Neural cell (in vitro differentiated cells): Measurements from ENCODE around the gene ZNF425. TPM values are rescaled to one million over a fixed set of nuclear protein-coding genes. Genes with fewer than 3 reads are reported as not detected.

ENCODE experiments used
- H2AFZ ChIP-seq: fragments of 200-600, 300-800 bp; sonication (generic), shearing (Covaris generic); 2 replicates; pipeline ENCODE4 v1.6.0; 2014; ENCODE audit warnings: low read depth, mild to moderate bottlenecking, antibody characterized with exemption, low read length, moderate library complexity
- H3F3A ChIP-seq: fragments of 200-600 bp; shearing (Covaris generic); 2 replicates; pipeline ENCODE4 v1.6.1; 2016; ENCODE audit warnings: mild to moderate bottlenecking, moderate library complexity, mixed read lengths, antibody characterized with exemption, low read length; ENCODE audit not compliant: insufficient read depth, poor library complexity, severe bottlenecking
- H3K27ac ChIP-seq: fragments of 200-600, 300-800 bp; sonication (generic), shearing (Covaris generic); 2 replicates; pipeline ENCODE4 v1.5.1; 2014; ENCODE audit warnings: mild to moderate bottlenecking, low read length, moderate library complexity
- H3K27me3 ChIP-seq: fragments of 300-800, 200-600 bp; sonication (generic), shearing (Covaris generic); 2 replicates; pipeline ENCODE4 v1.6.0; 2014; ENCODE audit warnings: mild to moderate bottlenecking, low read depth, low read length, moderate library complexity; ENCODE audit not compliant: insufficient read depth
- H3K36me3 ChIP-seq: fragments of 300-800, 200-600 bp; sonication (generic), shearing (Covaris generic); 2 replicates; pipeline ENCODE4 v1.5.1; 2014; ENCODE audit warnings: mild to moderate bottlenecking, antibody characterized with exemption, low read length, moderate library complexity; ENCODE audit not compliant: insufficient read depth
- H3K4me2 ChIP-seq: fragments of 300-800, 200-600 bp; sonication (generic), shearing (Covaris generic); 2 replicates; pipeline ENCODE4 v1.6.0; 2014; ENCODE audit warnings: mild to moderate bottlenecking, low read length
- H3K4me3 ChIP-seq: fragments of 300-800, 200-600 bp; sonication (generic), shearing (Covaris generic); 2 replicates; pipeline ENCODE4 v1.5.1; 2014; ENCODE audit warnings: mild to moderate bottlenecking, low read length, moderate library complexity
- H3K79me2 ChIP-seq: fragments of 200-600 bp; shearing (Covaris generic); replicated peaks from 2 replicates; pipeline ENCODE4 v1.6.0; 2014; ENCODE audit warnings: mild to moderate bottlenecking, low read length, moderate library complexity; ENCODE audit not compliant: insufficient read depth
- H3K9ac ChIP-seq: fragments of 300-800, 200-600 bp; sonication (generic), shearing (Covaris generic); 2 replicates; pipeline ENCODE4 v1.6.1; 2016; ENCODE audit warnings: mild to moderate bottlenecking, low read length, mixed read lengths
- H3K9me2 ChIP-seq: fragments of 200-600 bp; shearing (Covaris generic); 2 replicates; pipeline ENCODE4 v1.6.1; 2016; ENCODE audit warnings: mild to moderate bottlenecking, low read length, mixed read lengths; ENCODE audit not compliant: insufficient read depth
- H3K9me3 ChIP-seq: fragments of 200-600, 300-800 bp; sonication (generic), shearing (Covaris generic); 2 replicates; pipeline ENCODE4 v1.6.1; 2016; ENCODE audit warnings: mild to moderate bottlenecking, mixed run types, low read length, moderate library complexity, mixed read lengths
- H4K20me1 ChIP-seq: fragments of 200-600 bp; shearing (Covaris generic); 2 replicates; pipeline ENCODE4 v1.6.1; 2016; ENCODE audit warnings: mild to moderate bottlenecking, mixed run types; ENCODE audit not compliant: insufficient read depth
- CTCF ChIP-seq: fragments of 450-650 bp; IDR thresholded peaks from 2 replicates; pipeline ENCODE4 v1.5.1; 2014; ENCODE audit warnings: antibody characterized with exemption, mild to moderate bottlenecking, moderate library complexity; ENCODE audit not compliant: poor library complexity, severe bottlenecking
- EP300 ChIP-seq: fragments of 450-650 bp; conservative IDR thresholded peaks from 2 replicates; pipeline ENCODE4 v1.6.1; 2014; ENCODE audit warnings: antibody characterized with exemption, mild to moderate bottlenecking, moderate library complexity; ENCODE audit not compliant: poor library complexity, severe bottlenecking
- EZH2 ChIP-seq: fragments of 200-600, 300-800 bp; shearing (Covaris generic), sonication (generic); IDR thresholded peaks from 2 replicates; pipeline ENCODE4 v1.6.1; 2014; ENCODE audit warnings: antibody characterized with exemption, low read length, borderline replicate concordance, mild to moderate bottlenecking; ENCODE audit not compliant: insufficient read depth, poor library complexity, severe bottlenecking
- MXI1 ChIP-seq: fragments of 450-650 bp; conservative IDR thresholded peaks from 2 replicates; pipeline ENCODE4 v1.6.1; 2014; ENCODE audit warnings: antibody characterized with exemption, mild to moderate bottlenecking; ENCODE audit not compliant: poor library complexity, severe bottlenecking
- POLR2AphosphoS5 ChIP-seq: IDR thresholded peaks from 2 replicates; pipeline ENCODE4 v1.6.1; 2012
- RAD21 ChIP-seq: fragments of 450-650 bp; conservative IDR thresholded peaks from 2 replicates; pipeline ENCODE4 v1.6.1; 2014; ENCODE audit warnings: antibody characterized with exemption, mild to moderate bottlenecking, moderate library complexity
- SMC3 ChIP-seq: fragments of 450-650 bp; conservative IDR thresholded peaks from 2 replicates; pipeline ENCODE4 v1.6.1; 2014; ENCODE audit warnings: antibody characterized with exemption, mild to moderate bottlenecking, moderate library complexity; ENCODE audit not compliant: poor library complexity
- TAF1 ChIP-seq: IDR thresholded peaks from 2 replicates; pipeline ENCODE4 v1.6.1; 2012; ENCODE audit warnings: low read depth
- polyA plus RNA-seq: library from polyadenylated mRNA; depleted of rRNA; stranded (reverse); fragments of >200 nt; gene quantifications from 2 replicates; pipeline ENCODE4 v1.2.3, GENCODE V29; 2014
- TF ChIP-seq, protein P1 (sequence below): IDR thresholded peaks from 2 replicates; pipeline ENCODE4 v1.6.1; 2012; ENCODE audit warnings: borderline replicate concordance

The ZNF425 gene
- polyA plus RNA-seq, 1 donor from 2014 or later = 5.1 TPM

DNA sequence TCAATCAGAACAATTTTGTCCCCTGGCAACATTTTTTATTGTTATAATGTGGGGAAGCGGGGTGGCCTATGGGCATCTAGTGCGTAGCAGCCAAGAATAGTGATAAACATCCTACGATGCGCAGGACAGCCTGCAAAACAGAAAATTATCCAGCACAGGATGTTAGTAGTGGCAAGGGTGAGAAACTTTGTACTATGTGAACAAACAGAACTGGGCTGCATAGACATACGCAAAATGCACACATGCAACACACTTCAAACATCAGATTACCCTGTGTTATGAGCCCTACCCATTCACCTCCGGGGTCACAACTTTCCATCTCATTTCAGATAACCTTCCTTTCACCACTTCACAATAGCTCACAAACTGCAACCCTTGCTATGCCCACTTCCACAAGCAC, 38.7 kb downstream of the ZNF425 start:
- H3K4me2 ChIP-seq = no peak overlapping the region
- H3F3A ChIP-seq = no peaks in the 10 kb centered on the region
- H2AFZ ChIP-seq = no peak overlapping the region
- H3K9me2 ChIP-seq = no peaks in the 10 kb centered on the region
- no peak overlapping the region for H3K9ac ChIP-seq
- H3K4me3 ChIP-seq = no peak overlapping the region
- no peak for TF ChIP-seq MXI1
- H3K9me3 ChIP-seq = no peaks in the 10 kb centered on the region
- H4K20me1 ChIP-seq = no peaks in the 10 kb centered on the region
- H3K79me2 ChIP-seq = peaks cover 27% of the 10 kb centered on the region
- no peaks in the 10 kb centered on the region for H3K36me3 ChIP-seq
- no peak overlapping the region for H3K27ac ChIP-seq
- no peaks in the 10 kb centered on the region for H3K27me3 ChIP-seq

GRCh38 chr7:149085866-149086265, 40.3 kb downstream of the ZNF425 start:
- Histone ChIP-seq H3K79me2 (peaks cover 27% of the 10 kb centered on the region), H3K9me3 (no peaks in the 10 kb centered on the region), H4K20me1 (no peaks in the 10 kb centered on the region), H3K4me2 (no peak overlapping the region), H2AFZ (no peak overlapping the region), H3K27ac (no peak overlapping the region), H3F3A (no peaks in the 10 kb centered on the region), H3K4me3 (no peak overlapping the region), H3K9ac (no peak overlapping the region), H3K27me3 (no peaks in the 10 kb centered on the region), H3K9me2 (no peaks in the 10 kb centered on the region), H3K36me3 (no peaks in the 10 kb centered on the region)
- TF ChIP-seq CTCF (no peak), EZH2 (no peak), POLR2AphosphoS5 (no peak), SMC3 (no peak), MXI1 (no peak), EP300 (no peak), TAF1 (no peak), RAD21 (no peak)
- TF ChIP-seq, protein P1, sequence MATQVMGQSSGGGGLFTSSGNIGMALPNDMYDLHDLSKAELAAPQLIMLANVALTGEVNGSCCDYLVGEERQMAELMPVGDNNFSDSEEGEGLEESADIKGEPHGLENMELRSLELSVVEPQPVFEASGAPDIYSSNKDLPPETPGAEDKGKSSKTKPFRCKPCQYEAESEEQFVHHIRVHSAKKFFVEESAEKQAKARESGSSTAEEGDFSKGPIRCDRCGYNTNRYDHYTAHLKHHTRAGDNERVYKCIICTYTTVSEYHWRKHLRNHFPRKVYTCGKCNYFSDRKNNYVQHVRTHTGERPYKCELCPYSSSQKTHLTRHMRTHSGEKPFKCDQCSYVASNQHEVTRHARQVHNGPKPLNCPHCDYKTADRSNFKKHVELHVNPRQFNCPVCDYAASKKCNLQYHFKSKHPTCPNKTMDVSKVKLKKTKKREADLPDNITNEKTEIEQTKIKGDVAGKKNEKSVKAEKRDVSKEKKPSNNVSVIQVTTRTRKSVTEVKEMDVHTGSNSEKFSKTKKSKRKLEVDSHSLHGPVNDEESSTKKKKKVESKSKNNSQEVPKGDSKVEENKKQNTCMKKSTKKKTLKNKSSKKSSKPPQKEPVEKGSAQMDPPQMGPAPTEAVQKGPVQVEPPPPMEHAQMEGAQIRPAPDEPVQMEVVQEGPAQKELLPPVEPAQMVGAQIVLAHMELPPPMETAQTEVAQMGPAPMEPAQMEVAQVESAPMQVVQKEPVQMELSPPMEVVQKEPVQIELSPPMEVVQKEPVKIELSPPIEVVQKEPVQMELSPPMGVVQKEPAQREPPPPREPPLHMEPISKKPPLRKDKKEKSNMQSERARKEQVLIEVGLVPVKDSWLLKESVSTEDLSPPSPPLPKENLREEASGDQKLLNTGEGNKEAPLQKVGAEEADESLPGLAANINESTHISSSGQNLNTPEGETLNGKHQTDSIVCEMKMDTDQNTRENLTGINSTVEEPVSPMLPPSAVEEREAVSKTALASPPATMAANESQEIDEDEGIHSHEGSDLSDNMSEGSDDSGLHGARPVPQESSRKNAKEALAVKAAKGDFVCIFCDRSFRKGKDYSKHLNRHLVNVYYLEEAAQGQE = no peak

GRCh38 chr7:149084407-149084806, 41.7 kb downstream of the ZNF425 start:
- H3K36me3 ChIP-seq = no peaks in the 10 kb centered on the region
- no peak overlapping the region for H3K27ac ChIP-seq
- no peak overlapping the region for H3K9ac ChIP-seq
- no peak for TF ChIP-seq EP300
- TF ChIP-seq SMC3 = no peak
- TF ChIP-seq MXI1 = no peak
- TF ChIP-seq RAD21 = no peak
- TF ChIP-seq EZH2 = no peak
- TF ChIP-seq, protein P1 = no peak
- no peak for TF ChIP-seq TAF1
- TF ChIP-seq POLR2AphosphoS5 = no peak
- TF ChIP-seq CTCF = no peak
- no peaks in the 10 kb centered on the region for H4K20me1 ChIP-seq
- H3K4me3 ChIP-seq = no peak overlapping the region
- H3K9me3 ChIP-seq = no peaks in the 10 kb centered on the region
- H3K79me2 ChIP-seq = peaks cover 25% of the 10 kb centered on the region
- no peaks in the 10 kb centered on the region for H3F3A ChIP-seq
- H3K4me2 ChIP-seq = no peak overlapping the region
- no peak overlapping the region for H2AFZ ChIP-seq
- no peaks in the 10 kb centered on the region for H3K27me3 ChIP-seq
- H3K9me2 ChIP-seq = no peaks in the 10 kb centered on the region
